Stimulated activated CD8-positive, alpha-beta memory T cell treated with anti-CD3 and anti-CD28 coated beads, Interleukin-7, amount 100 ng/mL, for 1 hour (primary cell): Measurements from ENCODE around the gene FKRP.

Source experiments
- DNase-seq, 2 donors: peaks; one replicate each; pipeline ENCODE4 v3.0.0-alpha.2; 2020; ENCODE audit warnings: low read depth in 2 of 2

Gene FKRP

GRCh38 chr19:46719629-46720502 is 26.0 kb upstream of the FKRP start:
- no peak for DNase-seq

- DNase-seq: no peak
Observed at GRCh38 chr19:46720503-46721239, 25.2 kb upstream of the FKRP start.

- DNase-seq: no peak
Observed at GRCh38 chr19:46721269-46722003, 24.4 kb upstream of the FKRP start.

GRCh38 chr19:46722004-46722380 is 23.9 kb upstream of the FKRP start:
- no peak for DNase-seq

- no peak for DNase-seq
Observed at GRCh38 chr19:46722421-46723022, 23.3 kb upstream of the FKRP start.

DNA sequence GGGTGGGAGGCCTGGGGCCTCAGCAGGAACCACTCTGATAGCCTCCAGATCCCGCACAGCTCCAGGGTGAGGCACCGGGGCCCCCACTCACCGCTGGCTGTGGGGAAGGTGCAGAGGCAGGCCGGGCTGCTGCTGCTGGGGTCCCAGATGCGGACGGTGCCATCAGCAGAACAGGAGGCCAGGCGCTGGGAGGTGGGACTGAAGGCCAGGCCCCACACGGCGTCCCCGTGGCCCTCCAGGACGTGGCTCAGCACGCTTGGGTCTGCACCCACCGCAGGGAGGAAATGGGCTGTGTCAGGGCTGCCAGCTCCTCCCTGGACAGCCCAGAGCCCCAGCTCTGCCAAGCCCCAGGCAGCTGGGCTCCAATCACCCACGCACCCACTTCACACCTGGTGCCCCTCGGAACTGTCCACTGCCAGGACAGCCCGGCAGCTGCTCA is 22.8 kb upstream of the FKRP start:
- DNase-seq: no peak

DNA sequence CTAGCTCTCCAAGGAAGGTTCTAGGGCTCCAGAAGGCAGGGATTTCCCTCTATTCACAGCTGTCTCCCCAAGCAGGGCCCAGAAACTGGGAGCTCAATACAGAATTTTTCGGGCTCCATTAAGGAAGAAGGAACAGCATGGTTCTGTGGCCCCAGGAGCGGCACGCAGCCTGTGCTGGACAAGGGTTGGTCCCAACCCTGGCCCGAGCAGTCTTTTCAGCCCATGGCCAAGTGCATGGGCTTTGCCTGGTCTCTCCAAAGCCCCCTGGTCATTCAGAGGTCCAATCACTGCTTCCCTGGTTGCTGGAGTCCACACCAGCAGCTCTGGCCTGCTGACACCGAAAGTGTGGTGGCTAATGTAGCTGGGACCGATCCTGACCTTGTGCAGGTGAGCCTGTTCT is 22.4 kb upstream of the FKRP start:
- DNase-seq: no peak

- DNase-seq: no peak
Observed at GRCh38 chr19:46724468-46724867, 21.4 kb upstream of the FKRP start.

GRCh38 chr19:46725036-46725820 is 20.6 kb upstream of the FKRP start:
- no peak for DNase-seq

- DNase-seq: no peak
Observed at GRCh38 chr19:46725859-46726393, 19.9 kb upstream of the FKRP start.

GRCh38 chr19:46726551-46726950 is 19.3 kb upstream of the FKRP start:
- no peak for DNase-seq

- no peak for DNase-seq
Observed at GRCh38 chr19:46726971-46727501, 18.8 kb upstream of the FKRP start.

DNA sequence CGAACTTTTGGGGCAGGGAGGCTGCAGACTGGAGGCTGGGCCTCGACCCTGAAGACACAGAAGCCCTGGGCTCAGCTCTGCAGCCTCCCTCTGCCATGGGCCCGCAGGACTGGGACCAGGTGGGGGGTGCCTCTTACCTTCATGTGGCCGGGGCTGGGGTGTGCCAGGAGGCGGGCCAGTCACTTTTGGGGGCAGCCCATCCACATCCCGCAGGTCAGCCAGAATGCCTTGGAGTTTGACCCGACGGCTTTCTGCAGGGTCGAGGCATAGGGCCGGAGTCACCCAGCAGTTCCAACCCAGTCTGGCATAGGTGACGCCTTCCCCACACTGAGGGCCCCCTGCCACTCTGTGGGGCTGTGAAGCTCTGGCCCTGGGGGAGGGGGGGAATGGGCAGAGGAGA is 18.1 kb upstream of the FKRP start:
- DNase-seq: no peak

DNA sequence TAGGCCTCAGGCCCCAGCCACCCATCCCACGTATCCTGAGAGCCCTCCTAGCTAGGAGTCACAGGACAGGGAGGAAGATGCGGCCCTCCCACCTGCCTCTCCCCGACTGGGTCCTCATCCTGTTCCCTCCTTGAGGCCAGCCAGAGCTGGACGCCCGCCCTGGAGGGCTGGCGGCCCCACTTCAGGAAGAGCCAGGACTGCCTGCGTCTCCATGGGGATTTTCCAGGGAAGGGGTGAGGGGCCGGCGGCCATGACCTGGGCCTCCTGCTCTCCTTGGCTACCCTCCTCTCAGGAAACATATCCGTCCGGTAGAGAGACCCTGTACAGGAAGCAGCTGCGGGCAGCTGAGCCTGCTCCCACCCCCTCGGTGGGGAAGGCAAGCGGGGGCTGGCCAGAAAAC is 17.6 kb upstream of the FKRP start:
- no peak for DNase-seq

GRCh38 chr19:46728693-46729339 is 17.0 kb upstream of the FKRP start:
- peak; percentile 65 to 80 for DNase-seq

DNA sequence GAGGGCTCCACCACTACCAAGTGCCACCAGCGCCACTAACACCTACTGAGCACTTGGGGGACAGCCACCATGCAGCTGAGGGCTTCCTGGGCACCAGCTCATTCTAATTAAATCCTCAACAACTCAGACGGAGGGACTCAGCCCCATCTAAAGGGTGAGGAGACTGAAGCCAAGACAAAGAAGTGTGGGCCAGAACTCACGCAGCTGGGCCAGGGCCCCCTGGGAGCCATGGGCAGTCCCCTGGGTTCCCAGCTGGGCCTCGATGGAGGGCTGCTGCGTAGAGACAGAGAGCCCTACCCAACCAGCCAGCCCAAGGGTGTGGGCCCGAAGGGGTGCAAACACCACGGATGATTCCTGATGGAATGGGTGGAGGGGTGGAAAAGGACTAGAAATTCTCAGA is 16.2 kb upstream of the FKRP start:
- no peak for DNase-seq

DNA sequence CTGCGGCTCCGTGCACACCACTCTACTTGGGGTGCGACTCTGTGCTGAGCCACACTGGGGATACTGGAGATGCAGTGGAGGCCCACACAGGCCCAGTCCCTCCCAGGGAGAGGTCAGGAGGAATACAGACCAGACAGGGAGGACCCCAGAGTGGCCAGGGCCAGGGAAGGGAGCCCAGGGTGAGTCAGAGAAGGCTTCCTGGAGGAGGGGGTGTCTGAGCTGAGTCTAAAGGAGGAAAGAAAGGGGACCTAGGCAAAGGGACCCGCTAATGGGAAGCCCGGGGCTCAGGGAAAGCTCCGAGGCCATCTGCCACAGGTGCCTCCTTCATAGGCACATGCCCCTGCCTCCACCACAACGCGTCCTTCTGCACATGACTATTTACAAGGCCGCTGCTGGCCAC is 15.7 kb upstream of the FKRP start:
- no peak for DNase-seq

DNA sequence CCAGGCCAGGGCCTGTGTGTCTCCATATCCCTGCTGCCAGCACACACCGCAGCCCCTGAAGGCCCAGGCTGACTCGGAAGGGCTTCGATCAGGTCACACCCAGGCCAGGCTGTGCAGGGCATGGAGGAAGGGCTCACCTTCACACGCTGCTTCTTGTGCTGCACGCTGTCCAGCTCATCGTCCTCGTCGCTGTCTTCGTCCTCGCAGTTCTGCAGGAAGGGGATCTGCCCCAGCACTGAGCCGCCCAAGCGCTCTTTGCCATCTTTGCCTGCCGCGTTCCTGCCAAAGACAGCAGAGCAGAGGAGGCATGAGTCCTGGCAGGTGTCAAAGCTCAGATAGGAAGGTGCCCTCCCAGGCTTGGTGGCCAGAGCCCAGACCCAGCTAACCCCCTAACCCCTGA is 15.3 kb upstream of the FKRP start:
- DNase-seq: no peak

DNA sequence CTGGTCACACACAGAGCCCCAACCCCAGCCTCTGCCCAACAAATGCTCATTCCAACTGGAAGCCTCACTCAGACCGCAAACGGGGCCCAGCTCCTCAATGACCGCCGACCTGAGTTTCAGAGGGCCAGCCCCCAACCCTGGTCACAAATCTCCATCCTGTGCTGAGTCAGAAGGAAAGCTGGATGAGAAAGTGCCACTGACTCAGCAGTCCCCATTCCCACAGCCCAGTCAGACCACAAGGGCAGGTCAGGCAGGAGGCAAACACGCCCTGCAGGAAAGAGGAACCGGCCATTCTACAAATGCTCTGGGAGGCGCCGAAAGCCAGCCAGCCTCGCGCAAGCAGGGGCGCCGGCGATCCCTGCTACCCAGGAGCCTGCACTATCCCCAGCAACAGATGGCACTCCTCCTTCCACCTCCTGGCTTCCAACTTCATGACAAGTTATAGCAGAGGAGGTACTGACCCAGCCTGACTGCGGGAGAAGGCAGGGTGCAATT is 14.8 kb upstream of the FKRP start:
- DNase-seq: no peak

DNA sequence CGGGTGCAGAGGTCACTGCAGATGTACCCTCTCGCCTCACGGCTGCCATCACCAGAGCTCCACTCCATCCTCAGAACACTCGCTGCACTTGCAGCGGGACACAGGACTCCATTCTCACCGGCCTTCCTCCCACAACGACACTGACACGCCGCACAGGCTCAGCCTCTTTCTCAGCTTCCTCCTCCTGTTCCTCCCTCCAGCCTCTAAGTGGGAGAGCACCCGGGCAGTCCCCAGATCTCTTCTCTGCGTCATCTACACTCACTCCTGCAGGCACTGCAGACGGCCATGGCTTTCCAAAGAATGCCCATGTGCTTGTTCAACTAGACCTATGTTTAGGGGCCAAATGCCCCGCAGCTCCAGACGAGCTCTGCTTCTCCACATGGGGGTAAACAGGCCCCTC is 14.3 kb upstream of the FKRP start:
- DNase-seq: no peak
